ENCODE data around the gene SIGLEC8. TPM values are rescaled to one million over a fixed set of nuclear protein-coding genes. Genes with fewer than 3 reads are reported as not detected.

SIGLEC8 gene
- total and polyA plus RNA-seq, 9 of the 15 experiments (the other 6 are each of a cell fraction or from before 2014, with no cell fraction given) = 0.04 to 0.65 (median 0.39) TPM

- no peak for TF ChIP-seq NONO (IDR thresholded peaks at IDR 0.05; ENCODE audit: low read depth in 2 of 2, low read length in 1 of 2)
- no peak for TF ChIP-seq JUNB (CRISPR knock-in tag; conservative IDR thresholded peaks at IDR 0.05)
- peak; percentile 80 for TF ChIP-seq RFX1 (IDR thresholded peaks at IDR 0.05)
- TF ChIP-seq SNIP1 (IDR thresholded peaks at IDR 0.05; ENCODE audit: low read depth) = no peak
- TF ChIP-seq GTF2F1 (IDR thresholded peaks at IDR 0.05; ENCODE audit: low read depth, low read length) = no peak; the same call in 1 of the 2 replicates
- TF ChIP-seq ETV6 (IDR thresholded peaks at IDR 0.05; ENCODE audit: borderline replicate concordance in 1 of 2, low read depth in 2 of 2, low read length in 1 of 2) = peak; percentile 96 to 98
- no peak for TF ChIP-seq ETV6 (CRISPR knock-in tag; IDR thresholded peaks at IDR 0.05; ENCODE audit: borderline replicate concordance)
- peak; percentile 49; the same call in 1 of the 2 replicates for TF ChIP-seq MIER1 (IDR thresholded peaks at IDR 0.05; ENCODE audit: low read depth)
- no peak for TF ChIP-seq ZNF354B (CRISPR knock-in tag; IDR thresholded peaks at IDR 0.05)
- TF ChIP-seq RBM22 (IDR thresholded peaks at IDR 0.05; ENCODE audit: low read depth, low read length, poor library complexity, severe bottlenecking) = no peak
- no peak for TF ChIP-seq ZNF830 (CRISPR knock-in tag; IDR thresholded peaks at IDR 0.05)
- TF ChIP-seq ZFX (CRISPR knock-in tag; IDR thresholded peaks at IDR 0.05) = no peak
- TF ChIP-seq ESRRA (IDR thresholded peaks at IDR 0.05; ENCODE audit: borderline replicate concordance, low read depth) = peak; percentile 77
- TF ChIP-seq GMEB1 (CRISPR knock-in tag; IDR thresholded peaks at IDR 0.05) = no peak
- TF ChIP-seq NKRF (IDR thresholded peaks at IDR 0.05; ENCODE audit: borderline replicate concordance) = peak; percentile 65
- TF ChIP-seq SRSF9 (IDR thresholded peaks at IDR 0.05; ENCODE audit: borderline replicate concordance, low read depth, low read length) = no peak
- TF ChIP-seq, protein P1, sequence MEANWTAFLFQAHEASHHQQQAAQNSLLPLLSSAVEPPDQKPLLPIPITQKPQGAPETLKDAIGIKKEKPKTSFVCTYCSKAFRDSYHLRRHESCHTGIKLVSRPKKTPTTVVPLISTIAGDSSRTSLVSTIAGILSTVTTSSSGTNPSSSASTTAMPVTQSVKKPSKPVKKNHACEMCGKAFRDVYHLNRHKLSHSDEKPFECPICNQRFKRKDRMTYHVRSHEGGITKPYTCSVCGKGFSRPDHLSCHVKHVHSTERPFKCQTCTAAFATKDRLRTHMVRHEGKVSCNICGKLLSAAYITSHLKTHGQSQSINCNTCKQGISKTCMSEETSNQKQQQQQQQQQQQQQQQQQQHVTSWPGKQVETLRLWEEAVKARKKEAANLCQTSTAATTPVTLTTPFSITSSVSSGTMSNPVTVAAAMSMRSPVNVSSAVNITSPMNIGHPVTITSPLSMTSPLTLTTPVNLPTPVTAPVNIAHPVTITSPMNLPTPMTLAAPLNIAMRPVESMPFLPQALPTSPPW (CRISPR knock-in tag; IDR thresholded peaks at IDR 0.05) = peak; percentile 53; the same call in 1 of the 2 replicates
- TF ChIP-seq ZNF431 (CRISPR knock-in tag; IDR thresholded peaks at IDR 0.05) = no peak
- no peak for TF ChIP-seq MED1 (CRISPR knock-in tag; IDR thresholded peaks at IDR 0.05; ENCODE audit: borderline replicate concordance)
- no peak for TF ChIP-seq TGIF2 (CRISPR knock-in tag; IDR thresholded peaks at IDR 0.05)
- TF ChIP-seq ZNF3 (CRISPR knock-in tag; IDR thresholded peaks at IDR 0.05) = no peak
Measured at GRCh38 chr19:51467864-51468544, 9.8 kb upstream of the SIGLEC8 start (continued).

All from K562 (cell line).